Vagina (tissue), 2 donors: ENCODE data around the gene PELI2. TPM values are rescaled to one million over a fixed set of nuclear protein-coding genes. Genes with fewer than 3 reads are reported as not detected.

Source experiments
- DNase-seq, 2 donors: peaks; one replicate each; pipeline ENCODE4 v3.0.0-alpha.2; 2017; ENCODE audit errors: extremely low spot score in 2 of 2
- H3K27ac ChIP-seq: fragments of 200-600 bp; sonication (generic); one replicate; pipeline ENCODE4 v1.5.1; 2019
- H3K27me3 ChIP-seq: fragments of 200-600 bp; sonication (generic); one replicate; pipeline ENCODE4 v1.5.1; 2019
- H3K36me3 ChIP-seq, 2 donors: fragments of 200-600 bp; sonication (generic); one replicate each; pipeline ENCODE4 v1.5.1; 2017 to 2019
- H3K4me1 ChIP-seq: fragments of 200-600 bp; sonication (generic); one replicate; pipeline ENCODE4 v1.5.1; 2019
- H3K4me3 ChIP-seq, 2 donors: fragments of 200-600 bp; sonication (generic); 1 replicate in 1 of 2; 2 replicates in 1 of 2; pipeline ENCODE4 v1.5.1; 2016 to 2019
- H3K9me3 ChIP-seq: fragments of 200-600 bp; sonication (generic); one replicate; pipeline ENCODE4 v1.5.1; 2019
- CTCF ChIP-seq, 3 experiments: fragments of 450-650 bp in 2 of 3; fragments of 200-600 bp in 1 of 3; sonication (generic) in 1 of 3; IDR thresholded peaks; one replicate each; pipeline ENCODE4 v1.5.1; 2017 to 2019; ENCODE audit warnings: antibody characterized with exemption in 3 of 3, mild to moderate bottlenecking in 2 of 3, moderate library complexity in 2 of 3
- POLR2A ChIP-seq, 2 donors: fragments of 450-650 bp; IDR thresholded peaks; one replicate each; pipeline ENCODE4 v1.6.1; 2017; ENCODE audit warnings: antibody characterized with exemption in 2 of 2, mild to moderate bottlenecking in 2 of 2, moderate library complexity in 2 of 2
- POLR2AphosphoS5 ChIP-seq, 2 donors: sonication (generic); formaldehyde crosslinking; IDR thresholded peaks; one replicate each; pipeline ENCODE4 v1.9.0; 2017; ENCODE audit warnings: antibody characterized with exemption in 2 of 2, mild to moderate bottlenecking in 2 of 2, low read depth in 1 of 2; ENCODE audit not compliant: insufficient read depth in 1 of 2
- intact Hi-C: fragments of 100-400 bp; cut with DNase I; formaldehyde crosslinking; loops from one replicate; pipeline ENCODE4 v1.15.1; 2023
- total RNA-seq: library from RNA; depleted of rRNA; stranded (reverse); fragments of >200 nt; gene quantifications from one replicate; pipeline ENCODE4 v1.2.3, GENCODE V29; 2016

The PELI2 gene
- total RNA-seq, 1 donor from 2014 or later, result 9.6 TPM

- Histone ChIP-seq H3K9me3 (no peaks in the 10 kb centered on the region), H3K36me3 (no peaks in the 10 kb centered on the region), H3K27me3 (no peaks in the 10 kb centered on the region), H3K4me1 (peaks cover 5% of the 10 kb centered on the region), H3K4me3 (no peak overlapping the region), H3K27ac (no peak overlapping the region)
- TF ChIP-seq POLR2A (IDR thresholded peaks at IDR 0.05) (no peak), POLR2AphosphoS5 (IDR thresholded peaks at IDR 0.05; ENCODE audit: insufficient read depth in 1 of 2, low read depth in 1 of 2) (no peak), CTCF (IDR thresholded peaks at IDR 0.05) (no peak)
- DNase-seq, result no peak
- intact Hi-C loops, result no loop called here
Observed at GRCh38 chr14:56244138-56244789, 126.1 kb downstream of the PELI2 start.

GRCh38 chr14:56247495-56248200 lies 129.4 kb downstream of the PELI2 start:
- intact Hi-C loops, result no loop called here
- no peaks in the 10 kb centered on the region for H3K27me3 ChIP-seq
- H3K4me3 ChIP-seq, result no peak overlapping the region
- no peaks in the 10 kb centered on the region for H3K36me3 ChIP-seq
- H3K27ac ChIP-seq, result no peak overlapping the region
- TF ChIP-seq CTCF (IDR thresholded peaks at IDR 0.05) (no peak), POLR2A (IDR thresholded peaks at IDR 0.05) (no peak), POLR2AphosphoS5 (IDR thresholded peaks at IDR 0.05; ENCODE audit: insufficient read depth in 1 of 2, low read depth in 1 of 2) (no peak)
- H3K9me3 ChIP-seq, result no peaks in the 10 kb centered on the region
- H3K4me1 ChIP-seq, result peaks cover 5% of the 10 kb centered on the region
- DNase-seq, result no peak

- H3K9me3 ChIP-seq, result no peaks in the 10 kb centered on the region
- H3K4me1 ChIP-seq, result peaks cover 5% of the 10 kb centered on the region
- no peaks in the 10 kb centered on the region for H3K36me3 ChIP-seq
- no peak for DNase-seq
- H3K27me3 ChIP-seq, result no peaks in the 10 kb centered on the region
- H3K4me3 ChIP-seq, result no peak overlapping the region
- TF ChIP-seq CTCF (IDR thresholded peaks at IDR 0.05) (no peak), POLR2AphosphoS5 (IDR thresholded peaks at IDR 0.05; ENCODE audit: insufficient read depth in 1 of 2, low read depth in 1 of 2) (no peak), POLR2A (IDR thresholded peaks at IDR 0.05) (no peak)
- H3K27ac ChIP-seq, result no peak overlapping the region
- intact Hi-C loops, result no loop called here
Observed at GRCh38 chr14:56248442-56248841, 130.2 kb downstream of the PELI2 start.

- intact Hi-C loops, result no loop called here
- Histone ChIP-seq H3K9me3 (no peaks in the 10 kb centered on the region), H3K4me1 (no peaks in the 10 kb centered on the region), H3K4me3 (no peak overlapping the region), H3K27me3 (no peaks in the 10 kb centered on the region), H3K27ac (no peak overlapping the region), H3K36me3 (no peaks in the 10 kb centered on the region)
- no peak for DNase-seq
- TF ChIP-seq POLR2AphosphoS5 (IDR thresholded peaks at IDR 0.05; ENCODE audit: insufficient read depth in 1 of 2, low read depth in 1 of 2) (no peak), POLR2A (IDR thresholded peaks at IDR 0.05) (no peak)
Observed at GRCh38 chr14:56261046-56261445, 142.8 kb downstream of the PELI2 start.

- Histone ChIP-seq H3K4me1 (no peaks in the 10 kb centered on the region), H3K27ac (no peak overlapping the region), H3K4me3 (no peak overlapping the region), H3K9me3 (no peaks in the 10 kb centered on the region), H3K36me3 (no peaks in the 10 kb centered on the region), H3K27me3 (no peaks in the 10 kb centered on the region)
- no peak for DNase-seq
- intact Hi-C loops, result no loop called here
- TF ChIP-seq POLR2AphosphoS5 (IDR thresholded peaks at IDR 0.05; ENCODE audit: insufficient read depth in 1 of 2, low read depth in 1 of 2) (no peak), CTCF (IDR thresholded peaks at IDR 0.05) (no peak), POLR2A (IDR thresholded peaks at IDR 0.05) (no peak)
Observed at GRCh38 chr14:56262530-56262929, 144.3 kb downstream of the PELI2 start.
